Fibroblast of lung (primary cell): ENCODE measurements around the gene PPP1R13B. TPM values are rescaled to one million over a fixed set of nuclear protein-coding genes. Genes with fewer than 3 reads are reported as not detected.
A peak's percentile ranks its signal among the peaks of the same experiment; 100 is the strongest.

ENCODE experiments used
- DNase-seq, 2 donors: peaks; one replicate each; pipeline versions ENCODE4 v3.0.0 to v3.0.0-alpha.2; 2010; ENCODE audit warnings: low read depth in 2 of 2
- H2AFZ ChIP-seq: 2 replicates; pipeline ENCODE4 v1.5.1; 2012; ENCODE audit warnings: low read length, control low read depth, inconsistent platforms
- H3K27ac ChIP-seq: 2 replicates; pipeline ENCODE4 v1.5.1; 2011; ENCODE audit warnings: low read length, control low read depth; ENCODE audit not compliant: insufficient read depth
- H3K27me3 ChIP-seq: 2 replicates; pipeline ENCODE4 v1.5.1; 2011; ENCODE audit warnings: mild to moderate bottlenecking, low read length; ENCODE audit not compliant: control insufficient read depth, insufficient read depth
- H3K36me3 ChIP-seq: 2 replicates; pipeline ENCODE4 v1.5.1; 2011; ENCODE audit warnings: low read length; ENCODE audit not compliant: control insufficient read depth, insufficient read depth
- H3K4me1 ChIP-seq: 2 replicates; pipeline ENCODE4 v1.5.1; 2011; ENCODE audit warnings: low read length; ENCODE audit not compliant: control insufficient read depth, insufficient read depth; ENCODE audit errors: extremely low read depth
- H3K4me2 ChIP-seq: 2 replicates; pipeline ENCODE4 v1.5.1; 2011; ENCODE audit warnings: low read length, control low read depth; ENCODE audit not compliant: insufficient read depth; ENCODE audit errors: extremely low read depth
- H3K4me3 ChIP-seq, 4 experiments: fragments of 200-600 bp in 1 of 4; sonication (generic) in 1 of 4; replicated peaks in 1 of 4; 2 replicates each; pipeline ENCODE4 v1.5.1; 2011 to 2016; ENCODE audit warnings: low read length in 4 of 4, low read depth in 3 of 4, mild to moderate bottlenecking in 3 of 4, control low read depth in 2 of 4, inconsistent platforms in 1 of 4, mixed read lengths in 1 of 4; ENCODE audit not compliant: insufficient read depth in 1 of 4; ENCODE audit errors: control extremely low read depth in 1 of 4
- H3K79me2 ChIP-seq: 2 replicates; pipeline ENCODE4 v1.5.1; 2012; ENCODE audit warnings: mild to moderate bottlenecking, low read length, inconsistent platforms; ENCODE audit not compliant: control insufficient read depth, insufficient read depth
- H3K9ac ChIP-seq: 2 replicates; pipeline ENCODE4 v1.5.1; 2011; ENCODE audit warnings: mild to moderate bottlenecking, low read length, control low read depth; ENCODE audit not compliant: insufficient read depth
- H3K9me3 ChIP-seq: 2 replicates; pipeline ENCODE4 v1.5.1; 2012; ENCODE audit warnings: low read depth, low read length; ENCODE audit not compliant: control insufficient read depth, insufficient read depth
- H4K20me1 ChIP-seq: 2 replicates; pipeline ENCODE4 v1.5.1; 2011; ENCODE audit warnings: low read length; ENCODE audit not compliant: control insufficient read depth, insufficient read depth; ENCODE audit errors: extremely low read depth
- EZH2 ChIP-seq: IDR thresholded peaks from 2 replicates; pipeline ENCODE4 v1.5.1; 2012; ENCODE audit warnings: low read length, control low read depth, mild to moderate bottlenecking; ENCODE audit errors: missing control alignments
- polyA plus RNA-seq, 2 donors: library from polyadenylated mRNA; depleted of rRNA in 1 of 2; stranded (reverse) in 1 of 2; unstranded in 1 of 2; fragments of >200 nt; gene quantifications; 2 replicates each; pipeline ENCODE4 v1.2.1, GENCODE V29; 2011 to 2012; ENCODE audit warnings: missing spikeins in 1 of 2
- total RNA-seq: library from RNA; depleted of rRNA; stranded (reverse); fragments of >200 nt; gene quantifications from 2 replicates; pipeline ENCODE4 v1.2.1, GENCODE V29; 2014
- TF ChIP-seq, protein P1 (sequence below), 2 donors: IDR thresholded peaks in 1 of 2; conservative IDR thresholded peaks in 1 of 2; 1 replicate in 1 of 2; 2 replicates in 1 of 2; pipeline ENCODE4 v1.5.1; 2011 to 2012; ENCODE audit warnings: low read length in 2 of 2, control low read depth in 1 of 2, inconsistent platforms in 1 of 2, low read depth in 1 of 2, mild to moderate bottlenecking in 1 of 2

Gene PPP1R13B
- total and polyA plus RNA-seq, 2 donors (not counting 1 experiment from before 2014, with no cell fraction given): 2.0 to 2.7 TPM

DNA sequence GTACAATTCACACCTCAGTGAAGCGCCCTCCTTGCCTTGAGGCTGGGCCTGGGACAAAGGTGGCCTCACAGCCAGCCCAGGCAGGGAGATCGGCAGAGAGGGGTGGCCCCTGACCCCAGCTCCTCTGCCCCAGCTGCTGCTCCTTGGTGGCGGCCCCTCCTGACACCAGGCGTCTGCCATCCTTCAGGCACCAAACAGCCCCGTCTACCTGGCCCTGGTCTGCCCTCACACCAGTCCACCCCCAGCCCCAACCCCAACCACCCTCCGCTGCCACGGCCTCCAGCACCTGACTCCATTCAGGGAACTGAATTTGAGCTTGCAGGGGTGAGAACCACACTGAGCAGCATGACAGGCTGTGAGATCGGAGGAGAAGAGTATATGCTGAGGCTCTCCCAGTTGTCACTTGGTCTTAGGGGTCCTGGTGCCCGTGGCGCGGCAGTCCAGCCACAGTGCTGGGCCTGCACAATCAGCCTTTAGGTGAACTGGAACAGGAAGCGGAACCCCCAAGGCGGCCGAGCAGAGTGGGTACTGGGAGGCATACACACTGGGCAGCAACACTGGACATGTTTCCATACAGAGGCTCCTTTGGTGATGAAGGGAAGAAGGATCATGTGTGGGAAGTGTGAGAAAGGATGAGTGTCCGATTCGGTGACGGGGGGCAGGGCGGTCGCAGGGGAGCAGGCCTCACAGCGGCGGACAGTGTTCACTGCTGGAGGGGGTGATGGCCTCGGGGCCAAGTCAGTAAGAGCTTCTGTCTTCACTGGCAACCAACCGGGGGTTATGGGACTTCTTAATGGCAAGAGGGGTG lies 113.1 kb downstream of the PPP1R13B start:
- Histone ChIP-seq H3K4me3 (no peak overlapping the region), H3K27ac (no peak overlapping the region), H3K9me3 (no peaks in the 10 kb centered on the region), H2AFZ (no peak overlapping the region), H3K9ac (no peak overlapping the region), H4K20me1 (no peaks in the 10 kb centered on the region), H3K4me1 (no peaks in the 10 kb centered on the region), H3K79me2 (no peaks in the 10 kb centered on the region), H3K36me3 (peaks cover 7% of the 10 kb centered on the region), H3K27me3 (no peaks in the 10 kb centered on the region), H3K4me2 (no peak overlapping the region)
- DNase-seq: no peak
- no peak for TF ChIP-seq EZH2
- TF ChIP-seq, protein P1, sequence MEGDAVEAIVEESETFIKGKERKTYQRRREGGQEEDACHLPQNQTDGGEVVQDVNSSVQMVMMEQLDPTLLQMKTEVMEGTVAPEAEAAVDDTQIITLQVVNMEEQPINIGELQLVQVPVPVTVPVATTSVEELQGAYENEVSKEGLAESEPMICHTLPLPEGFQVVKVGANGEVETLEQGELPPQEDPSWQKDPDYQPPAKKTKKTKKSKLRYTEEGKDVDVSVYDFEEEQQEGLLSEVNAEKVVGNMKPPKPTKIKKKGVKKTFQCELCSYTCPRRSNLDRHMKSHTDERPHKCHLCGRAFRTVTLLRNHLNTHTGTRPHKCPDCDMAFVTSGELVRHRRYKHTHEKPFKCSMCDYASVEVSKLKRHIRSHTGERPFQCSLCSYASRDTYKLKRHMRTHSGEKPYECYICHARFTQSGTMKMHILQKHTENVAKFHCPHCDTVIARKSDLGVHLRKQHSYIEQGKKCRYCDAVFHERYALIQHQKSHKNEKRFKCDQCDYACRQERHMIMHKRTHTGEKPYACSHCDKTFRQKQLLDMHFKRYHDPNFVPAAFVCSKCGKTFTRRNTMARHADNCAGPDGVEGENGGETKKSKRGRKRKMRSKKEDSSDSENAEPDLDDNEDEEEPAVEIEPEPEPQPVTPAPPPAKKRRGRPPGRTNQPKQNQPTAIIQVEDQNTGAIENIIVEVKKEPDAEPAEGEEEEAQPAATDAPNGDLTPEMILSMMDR (conservative IDR thresholded peaks at IDR 0.05 in 1 of 2, IDR thresholded peaks at IDR 0.05 in 1 of 2; ENCODE audit: low read depth in 1 of 2, low read length in 2 of 2): no peak

DNA sequence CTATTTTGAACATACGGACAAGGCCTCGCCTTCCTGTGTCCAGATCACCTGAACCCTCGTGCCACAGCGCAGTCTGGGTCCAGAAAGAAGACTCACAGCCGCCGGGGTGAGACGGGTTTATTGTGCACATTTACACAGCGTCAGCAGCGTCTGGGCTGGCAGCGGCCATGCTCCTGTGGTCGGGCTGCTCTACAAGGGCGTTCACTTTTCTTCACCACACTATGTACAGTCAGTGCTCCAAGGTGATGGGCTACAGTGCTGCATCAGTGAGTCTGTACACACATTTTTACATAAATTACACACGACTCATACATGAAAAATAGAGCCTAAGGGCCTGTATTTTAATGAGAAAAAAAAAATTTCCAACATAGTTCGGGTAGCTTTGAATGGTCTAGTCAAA lies 113.7 kb downstream of the PPP1R13B start:
- peaks cover 9% of the 10 kb centered on the region for H3K36me3 ChIP-seq
- no peak overlapping the region for H3K9ac ChIP-seq
- TF ChIP-seq, protein P1 (conservative IDR thresholded peaks at IDR 0.05 in 1 of 2, IDR thresholded peaks at IDR 0.05 in 1 of 2; ENCODE audit: low read depth in 1 of 2, low read length in 2 of 2): no peak
- TF ChIP-seq EZH2: no peak
- peak in 1 of 2 donors; percentile 47 for DNase-seq
- no peak overlapping the region for H3K4me3 ChIP-seq
- no peak overlapping the region for H2AFZ ChIP-seq
- H3K27ac ChIP-seq: no peak overlapping the region
- no peak overlapping the region for H3K4me2 ChIP-seq
- H4K20me1 ChIP-seq: no peaks in the 10 kb centered on the region
- no peaks in the 10 kb centered on the region for H3K9me3 ChIP-seq
- no peaks in the 10 kb centered on the region for H3K79me2 ChIP-seq
- H3K4me1 ChIP-seq: no peaks in the 10 kb centered on the region
- no peaks in the 10 kb centered on the region for H3K27me3 ChIP-seq

DNA sequence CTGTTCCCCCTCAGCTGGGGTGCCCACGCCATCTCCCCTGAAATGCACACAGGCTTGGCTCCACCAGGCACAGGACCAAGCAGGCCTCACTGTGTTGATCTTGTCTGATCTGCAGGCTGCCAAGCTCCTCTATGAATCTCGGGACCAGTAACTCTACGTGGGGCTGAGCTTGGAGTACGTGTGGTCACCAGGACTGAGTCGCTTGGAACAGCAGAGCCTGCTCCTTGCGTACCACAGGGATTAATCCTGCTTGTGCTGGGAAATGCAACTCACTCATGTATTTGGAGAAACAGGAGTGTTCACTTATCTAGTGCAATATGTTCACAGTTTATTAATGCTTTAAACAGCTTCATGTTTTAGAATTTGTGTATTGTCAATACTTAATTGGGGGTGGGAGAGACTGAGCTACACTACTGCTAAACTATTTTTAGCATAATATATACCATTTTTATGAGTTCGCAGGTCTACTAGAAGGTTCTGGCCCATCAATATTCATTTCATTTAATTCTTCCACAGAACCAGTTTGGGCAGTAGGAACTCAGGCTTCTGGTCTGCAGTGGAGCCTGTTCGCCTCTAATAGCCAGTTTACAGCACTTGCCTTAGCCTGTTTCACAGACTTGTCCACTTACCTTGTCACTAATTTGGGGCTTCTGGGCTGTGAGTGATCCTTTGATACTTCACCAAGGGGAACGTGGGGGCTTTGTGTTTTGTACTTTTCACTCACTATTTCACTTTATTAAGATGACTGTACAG lies 114.3 kb downstream of the PPP1R13B start:
- Histone ChIP-seq H3K36me3 (peaks cover 11% of the 10 kb centered on the region), H3K27ac (no peak overlapping the region), H4K20me1 (no peaks in the 10 kb centered on the region), H3K9ac (no peak overlapping the region), H3K4me2 (no peak overlapping the region), H2AFZ (no peak overlapping the region), H3K4me3 (no peak overlapping the region), H3K27me3 (no peaks in the 10 kb centered on the region), H3K9me3 (no peaks in the 10 kb centered on the region), H3K4me1 (no peaks in the 10 kb centered on the region), H3K79me2 (no peaks in the 10 kb centered on the region)
- DNase-seq: no peak
- no peak for TF ChIP-seq EZH2
- TF ChIP-seq, protein P1 (conservative IDR thresholded peaks at IDR 0.05 in 1 of 2, IDR thresholded peaks at IDR 0.05 in 1 of 2; ENCODE audit: low read depth in 1 of 2, low read length in 2 of 2): no peak
